ENCODE results near the gene SIGLEC9.

The SIGLEC9 gene

GRCh38 chr19:51124729-51125128, at the start of gene SIGLEC9:
Gene SIGLEC9 (plus strand): TSS chr19:51124906. CDS start chr19:51124975, 69 bp downstream.
- Histone ChIP-seq H3K9ac (ENCODE audit: low read depth, low read length) (no peak within 1 kb of the TSS), H3K4me3 (ENCODE audit: low read depth, low read length) (no peak within 1 kb of the TSS), H3K4me1 (ENCODE audit: control insufficient read depth, insufficient read depth, low read length) (no peaks in the 10 kb centered on the region), H3K36me3 (ENCODE audit: control insufficient read depth, insufficient read depth, low read length) (no peaks in the 10 kb centered on the region), H3K27me3 (ENCODE audit: control insufficient read depth, insufficient read depth, low read length) (no peaks in the 10 kb centered on the region), H3K27ac (ENCODE audit: low read depth, low read length) (no peak within 1 kb of the TSS), H3K9me3 (ENCODE audit: control insufficient read depth, insufficient read depth, low read length) (no peaks in the 10 kb centered on the region)

DNA sequence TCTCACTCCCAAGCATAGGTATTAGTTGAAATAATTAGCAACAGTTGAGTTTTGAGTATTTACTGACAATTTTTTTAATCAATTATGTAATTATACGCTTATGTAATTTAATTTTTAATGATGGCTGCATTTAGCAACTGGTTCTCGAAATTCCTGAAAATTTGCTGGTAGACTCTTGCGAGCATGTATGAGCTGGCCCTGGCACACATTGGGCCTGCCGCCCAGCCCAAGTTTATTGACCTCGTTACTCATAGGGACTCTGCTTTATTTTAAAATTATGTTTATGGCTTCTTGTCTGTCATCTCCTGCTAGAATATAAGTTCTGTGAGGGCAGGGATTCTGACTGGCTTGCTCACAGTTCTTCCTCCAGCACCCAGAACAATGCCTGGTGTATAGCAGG, 48.7 kb upstream of the SIGLEC9 start:
- Histone ChIP-seq H3K4me1 (ENCODE audit: control insufficient read depth, insufficient read depth, low read length) (0 out of 2 replicates have a peak, but pooled peaks cover 5% of the 10 kb centered on the region), H3K27ac (ENCODE audit: low read depth, low read length) (no peak overlapping the region), H3K27me3 (ENCODE audit: control insufficient read depth, insufficient read depth, low read length) (no peaks in the 10 kb centered on the region), H3K9me3 (ENCODE audit: control insufficient read depth, insufficient read depth, low read length) (0 out of 2 replicates have a peak, but pooled peaks cover 5% of the 10 kb centered on the region), H3K4me3 (ENCODE audit: low read depth, low read length) (no peak overlapping the region), H3K36me3 (ENCODE audit: control insufficient read depth, insufficient read depth, low read length) (no peaks in the 10 kb centered on the region), H3K9ac (ENCODE audit: low read depth, low read length) (no peak overlapping the region)

- Histone ChIP-seq H3K27me3 (ENCODE audit: control insufficient read depth, insufficient read depth, low read length) (no peaks in the 10 kb centered on the region), H3K4me3 (ENCODE audit: low read depth, low read length) (no peak overlapping the region), H3K9me3 (ENCODE audit: control insufficient read depth, insufficient read depth, low read length) (0 out of 2 replicates have a peak, but pooled peaks cover 5% of the 10 kb centered on the region), H3K36me3 (ENCODE audit: control insufficient read depth, insufficient read depth, low read length) (no peaks in the 10 kb centered on the region), H3K27ac (ENCODE audit: low read depth, low read length) (no peak overlapping the region), H3K4me1 (ENCODE audit: control insufficient read depth, insufficient read depth, low read length) (0 out of 2 replicates have a peak, but pooled peaks cover 5% of the 10 kb centered on the region), H3K9ac (ENCODE audit: low read depth, low read length) (no peak overlapping the region)
Observed at GRCh38 chr19:51076631-51077213, 48.0 kb upstream of the SIGLEC9 start.

GRCh38 chr19:51078104-51078503, 46.6 kb upstream of the SIGLEC9 start:
- Histone ChIP-seq H3K27me3 (ENCODE audit: control insufficient read depth, insufficient read depth, low read length) (no peaks in the 10 kb centered on the region), H3K9ac (ENCODE audit: low read depth, low read length) (no peak overlapping the region), H3K4me1 (ENCODE audit: control insufficient read depth, insufficient read depth, low read length) (0 out of 2 replicates have a peak, but pooled peaks cover 5% of the 10 kb centered on the region), H3K36me3 (ENCODE audit: control insufficient read depth, insufficient read depth, low read length) (no peaks in the 10 kb centered on the region), H3K4me3 (ENCODE audit: low read depth, low read length) (no peak overlapping the region), H3K27ac (ENCODE audit: low read depth, low read length) (no peak overlapping the region), H3K9me3 (ENCODE audit: control insufficient read depth, insufficient read depth, low read length) (0 out of 2 replicates have a peak, but pooled peaks cover 4% of the 10 kb centered on the region)

- Histone ChIP-seq H3K27ac (ENCODE audit: low read depth, low read length) (no peak overlapping the region), H3K4me1 (ENCODE audit: control insufficient read depth, insufficient read depth, low read length) (0 out of 2 replicates have a peak, but pooled peaks cover 5% of the 10 kb centered on the region), H3K9me3 (ENCODE audit: control insufficient read depth, insufficient read depth, low read length) (no peaks in the 10 kb centered on the region), H3K36me3 (ENCODE audit: control insufficient read depth, insufficient read depth, low read length) (no peaks in the 10 kb centered on the region), H3K27me3 (ENCODE audit: control insufficient read depth, insufficient read depth, low read length) (no peaks in the 10 kb centered on the region), H3K4me3 (ENCODE audit: low read depth, low read length) (no peak overlapping the region), H3K9ac (ENCODE audit: low read depth, low read length) (no peak overlapping the region)
Observed at GRCh38 chr19:51078731-51079130, 46.0 kb upstream of the SIGLEC9 start.

GRCh38 chr19:51079481-51080110, 45.1 kb upstream of the SIGLEC9 start:
- no peak overlapping the region for H3K9ac ChIP-seq (ENCODE audit: low read depth, low read length)
- H3K4me1 ChIP-seq (ENCODE audit: control insufficient read depth, insufficient read depth, low read length) = 0 out of 2 replicates have a peak, but pooled peaks cover 5% of the 10 kb centered on the region
- H3K36me3 ChIP-seq (ENCODE audit: control insufficient read depth, insufficient read depth, low read length) = no peaks in the 10 kb centered on the region
- H3K4me3 ChIP-seq (ENCODE audit: low read depth, low read length) = no peak overlapping the region
- H3K9me3 ChIP-seq (ENCODE audit: control insufficient read depth, insufficient read depth, low read length) = no peaks in the 10 kb centered on the region
- H3K27ac ChIP-seq (ENCODE audit: low read depth, low read length) = no peak overlapping the region
- no peaks in the 10 kb centered on the region for H3K27me3 ChIP-seq (ENCODE audit: control insufficient read depth, insufficient read depth, low read length)

DNA sequence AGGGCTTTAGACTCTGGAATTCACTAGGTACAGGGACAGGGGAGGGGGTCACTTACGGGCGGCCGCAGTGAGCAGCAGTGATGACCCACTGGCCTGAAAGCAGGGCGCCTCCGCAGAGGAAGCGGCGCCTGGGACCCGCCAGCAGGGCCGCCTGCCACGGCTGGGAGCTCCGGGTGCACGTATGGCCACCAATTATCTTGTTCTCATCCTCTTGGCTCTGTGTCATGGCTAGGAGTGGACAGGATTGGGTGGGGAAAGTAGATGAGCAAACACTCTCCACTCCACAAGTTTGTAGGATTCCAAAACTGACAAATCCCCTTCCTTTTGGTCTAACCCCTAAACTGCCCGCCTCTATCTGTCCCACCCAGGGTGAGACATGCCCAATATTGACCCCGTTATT, 43.2 kb upstream of the SIGLEC9 start:
- Histone ChIP-seq H3K9me3 (ENCODE audit: control insufficient read depth, insufficient read depth, low read length) (no peaks in the 10 kb centered on the region), H3K4me1 (ENCODE audit: control insufficient read depth, insufficient read depth, low read length) (0 out of 2 replicates have a peak, but pooled peaks cover 1% of the 10 kb centered on the region), H3K27ac (ENCODE audit: low read depth, low read length) (no peak overlapping the region), H3K4me3 (ENCODE audit: low read depth, low read length) (no peak overlapping the region), H3K27me3 (ENCODE audit: control insufficient read depth, insufficient read depth, low read length) (no peaks in the 10 kb centered on the region), H3K9ac (ENCODE audit: low read depth, low read length) (no peak overlapping the region), H3K36me3 (ENCODE audit: control insufficient read depth, insufficient read depth, low read length) (no peaks in the 10 kb centered on the region)

DNA sequence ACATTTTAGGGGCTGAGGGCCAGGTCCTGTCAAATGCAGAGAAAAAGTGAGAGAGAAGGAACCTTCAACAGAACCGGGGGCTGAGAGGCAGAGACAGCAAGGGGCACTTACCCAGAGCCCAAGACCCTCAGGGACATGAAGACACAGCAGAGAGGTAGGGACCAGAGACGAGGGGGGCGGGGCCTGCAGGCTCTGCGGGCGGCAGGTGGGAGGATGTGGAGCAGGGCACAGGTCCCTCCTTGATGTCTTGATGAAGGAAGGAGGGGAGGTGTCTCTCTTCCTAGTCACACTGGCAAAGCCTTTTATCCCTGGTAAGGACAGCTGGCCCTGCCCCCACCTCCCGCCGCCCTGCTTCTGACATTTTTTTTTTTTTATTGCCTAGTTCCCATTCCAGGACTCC, 42.1 kb upstream of the SIGLEC9 start, which contains the start of gene KLK14:
Gene KLK14, minus strand, starts transcription at position 277 of the 400 bp plus-strand sequence. Its CDS starts 273 bp downstream, at position 4.
- Histone ChIP-seq H3K27ac (ENCODE audit: low read depth, low read length) (no peak within 1 kb of the TSS), H3K4me1 (ENCODE audit: control insufficient read depth, insufficient read depth, low read length) (no peaks in the 10 kb centered on the region), H3K4me3 (ENCODE audit: low read depth, low read length) (no peak within 1 kb of the TSS), H3K36me3 (ENCODE audit: control insufficient read depth, insufficient read depth, low read length) (no peaks in the 10 kb centered on the region), H3K9me3 (ENCODE audit: control insufficient read depth, insufficient read depth, low read length) (no peaks in the 10 kb centered on the region), H3K27me3 (ENCODE audit: control insufficient read depth, insufficient read depth, low read length) (no peaks in the 10 kb centered on the region), H3K9ac (ENCODE audit: low read depth, low read length) (no peak within 1 kb of the TSS)

DNA sequence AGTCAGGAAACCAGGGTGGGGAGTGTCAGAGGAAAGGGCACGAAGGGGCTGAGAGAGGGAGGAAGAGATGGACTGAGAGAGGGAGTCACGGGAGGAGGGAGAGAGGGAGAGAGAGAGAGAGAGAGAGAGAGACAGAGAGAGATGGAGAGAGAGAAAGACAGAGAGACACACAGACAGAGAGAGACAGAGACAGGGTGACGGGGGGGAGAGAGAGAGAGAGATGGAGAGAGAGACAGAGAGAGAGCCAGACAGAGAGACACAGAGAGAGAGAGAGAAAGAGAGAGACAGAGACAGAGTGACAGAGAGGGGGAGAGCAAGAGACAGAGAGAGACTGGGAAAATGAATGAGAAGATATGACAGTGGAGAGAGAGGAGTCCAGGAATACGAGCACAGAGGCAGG, 41.5 kb upstream of the SIGLEC9 start:
- Histone ChIP-seq H3K9me3 (ENCODE audit: control insufficient read depth, insufficient read depth, low read length) (no peaks in the 10 kb centered on the region), H3K4me1 (ENCODE audit: control insufficient read depth, insufficient read depth, low read length) (no peaks in the 10 kb centered on the region), H3K27ac (ENCODE audit: low read depth, low read length) (no peak overlapping the region), H3K36me3 (ENCODE audit: control insufficient read depth, insufficient read depth, low read length) (no peaks in the 10 kb centered on the region), H3K9ac (ENCODE audit: low read depth, low read length) (no peak overlapping the region), H3K27me3 (ENCODE audit: control insufficient read depth, insufficient read depth, low read length) (no peaks in the 10 kb centered on the region), H3K4me3 (ENCODE audit: low read depth, low read length) (no peak overlapping the region)

DNA sequence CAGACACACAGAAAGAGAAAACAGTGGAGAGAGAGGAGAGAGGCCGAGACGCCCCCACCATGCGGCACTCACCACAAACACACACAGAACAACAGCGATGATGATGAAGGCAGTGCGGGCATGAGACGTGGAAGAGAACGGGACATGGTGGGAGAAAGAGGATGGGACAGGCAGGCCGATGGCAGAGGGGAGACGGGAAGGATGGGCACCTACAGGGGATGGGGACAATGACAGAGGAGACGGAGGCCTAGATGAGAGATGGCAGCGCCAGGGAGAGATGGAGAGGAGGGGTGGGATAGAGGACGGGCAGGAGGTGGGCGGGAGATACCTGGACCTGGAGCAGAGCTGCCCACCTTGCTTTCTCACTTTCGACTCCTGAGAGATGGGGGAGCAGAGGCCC, 40.9 kb upstream of the SIGLEC9 start:
- Histone ChIP-seq H3K9ac (ENCODE audit: low read depth, low read length) (no peak overlapping the region), H3K9me3 (ENCODE audit: control insufficient read depth, insufficient read depth, low read length) (no peaks in the 10 kb centered on the region), H3K36me3 (ENCODE audit: control insufficient read depth, insufficient read depth, low read length) (no peaks in the 10 kb centered on the region), H3K4me3 (ENCODE audit: low read depth, low read length) (no peak overlapping the region), H3K27me3 (ENCODE audit: control insufficient read depth, insufficient read depth, low read length) (no peaks in the 10 kb centered on the region), H3K4me1 (ENCODE audit: control insufficient read depth, insufficient read depth, low read length) (no peaks in the 10 kb centered on the region), H3K27ac (ENCODE audit: low read depth, low read length) (no peak overlapping the region)

DNA sequence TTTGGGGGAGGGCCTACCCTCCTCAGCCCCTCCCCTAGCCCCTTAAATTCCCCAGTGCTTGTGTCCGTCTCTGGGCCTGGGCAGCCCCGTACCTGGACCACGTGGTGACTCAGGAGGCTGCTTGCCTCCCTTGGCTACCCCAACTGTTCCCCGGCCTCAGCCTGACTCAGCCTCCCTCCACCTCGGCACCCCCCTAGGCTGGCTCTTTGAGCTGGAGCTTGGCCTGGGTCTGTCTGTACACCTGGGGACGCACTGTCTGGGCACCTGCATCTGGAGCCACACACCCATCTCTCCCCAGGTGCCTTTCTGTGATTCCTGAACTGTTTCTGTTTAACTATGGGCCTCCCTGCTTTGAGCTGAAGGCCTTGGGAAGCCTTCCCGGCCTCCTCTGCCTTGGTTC, 40.2 kb upstream of the SIGLEC9 start:
- Histone ChIP-seq H3K4me3 (ENCODE audit: low read depth, low read length) (no peak overlapping the region), H3K9me3 (ENCODE audit: control insufficient read depth, insufficient read depth, low read length) (no peaks in the 10 kb centered on the region), H3K4me1 (ENCODE audit: control insufficient read depth, insufficient read depth, low read length) (no peaks in the 10 kb centered on the region), H3K36me3 (ENCODE audit: control insufficient read depth, insufficient read depth, low read length) (no peaks in the 10 kb centered on the region), H3K27ac (ENCODE audit: low read depth, low read length) (no peak overlapping the region), H3K9ac (ENCODE audit: low read depth, low read length) (no peak overlapping the region), H3K27me3 (ENCODE audit: control insufficient read depth, insufficient read depth, low read length) (no peaks in the 10 kb centered on the region)
